Measurements from ENCODE around the gene PGM1.

GRCh38 chr1:63635681-63636080 lies 42.5 kb downstream of the PGM1 start:
- TF ChIP-seq CTCF (IDR thresholded peaks at IDR 0.05; ENCODE audit: low read depth, low read length, poor library complexity, severe bottlenecking), result no peak
- TF ChIP-seq EZH2phosphoT487 (IDR thresholded peaks at IDR 0.05; ENCODE audit: borderline replicate concordance, low read length), result no peak
